Skeletal muscle satellite cell (primary cell): Measurements from ENCODE around the gene AQP11.
A peak's percentile ranks its signal among the peaks of the same experiment; 100 is the strongest.
"Not testable (repeated sequence)": the region's sequence is repeated elsewhere in the genome, so short reads cannot be mapped to it uniquely, and the experiment has no call there.

Experiments
- H3K27me3 ChIP-seq: 2 replicates; pipeline ENCODE4 v1.7.0; 2013; ENCODE audit warnings: low read length; ENCODE audit not compliant: control insufficient read depth, insufficient read depth
- H3K36me3 ChIP-seq: 2 replicates; pipeline ENCODE4 v1.7.0; 2013; ENCODE audit warnings: mild to moderate bottlenecking, control low read depth, low read length; ENCODE audit not compliant: insufficient read depth
- H3K4me1 ChIP-seq: 2 replicates; pipeline ENCODE4 v1.7.0; 2013; ENCODE audit warnings: low read length; ENCODE audit not compliant: control insufficient read depth, insufficient read depth
- H3K4me2 ChIP-seq: 2 replicates; pipeline ENCODE4 v1.7.0; 2013; ENCODE audit warnings: mild to moderate bottlenecking, low read length
- H3K4me3 ChIP-seq: 2 replicates; pipeline ENCODE4 v1.7.0; 2013; ENCODE audit warnings: low read length
- H3K9ac ChIP-seq: 2 replicates; pipeline ENCODE4 v1.7.0; 2013; ENCODE audit warnings: mild to moderate bottlenecking, low read depth, low read length, moderate library complexity
- H3K9me3 ChIP-seq: replicated peaks from 2 replicates; pipeline ENCODE4 v1.7.0; 2013; ENCODE audit warnings: mild to moderate bottlenecking, control low read depth, low read length

Gene AQP11

GRCh38 chr11:77561257-77561656 is 28.5 kb upstream of the AQP11 start:
- H3K27me3 ChIP-seq = no peaks in the 10 kb centered on the region
- H3K4me1 ChIP-seq = peaks cover 17% of the 10 kb centered on the region
- H3K9ac ChIP-seq = no peak overlapping the region
- H3K9me3 ChIP-seq = no peaks in the 10 kb centered on the region
- no peak overlapping the region for H3K4me3 ChIP-seq
- H3K4me2 ChIP-seq = no peak overlapping the region
- H3K36me3 ChIP-seq = no peaks in the 10 kb centered on the region

- H3K36me3 ChIP-seq = no peaks in the 10 kb centered on the region
- H3K27me3 ChIP-seq = no peaks in the 10 kb centered on the region
- H3K9ac ChIP-seq = no peak overlapping the region
- no peaks in the 10 kb centered on the region for H3K9me3 ChIP-seq
- no peak overlapping the region for H3K4me2 ChIP-seq
- no peak overlapping the region for H3K4me3 ChIP-seq
- H3K4me1 ChIP-seq = no peaks in the 10 kb centered on the region
These were observed 21.4 kb upstream of the AQP11 start for GRCh38 chr11:77568306-77568705.

GRCh38 chr11:77568916-77569675 is 20.7 kb upstream of the AQP11 start:
- no peak overlapping the region for H3K4me2 ChIP-seq
- no peaks in the 10 kb centered on the region for H3K9me3 ChIP-seq
- no peak overlapping the region for H3K4me3 ChIP-seq
- H3K9ac ChIP-seq = no peak overlapping the region
- no peaks in the 10 kb centered on the region for H3K27me3 ChIP-seq
- H3K36me3 ChIP-seq = no peaks in the 10 kb centered on the region
- H3K4me1 ChIP-seq = no peaks in the 10 kb centered on the region

- no peaks in the 10 kb centered on the region for H3K9me3 ChIP-seq
- H3K4me1 ChIP-seq = no peaks in the 10 kb centered on the region
- no peak overlapping the region for H3K4me3 ChIP-seq
- no peaks in the 10 kb centered on the region for H3K36me3 ChIP-seq
- H3K27me3 ChIP-seq = no peaks in the 10 kb centered on the region
- no peak overlapping the region for H3K9ac ChIP-seq
- H3K4me2 ChIP-seq = no peak overlapping the region
These were observed 20.1 kb upstream of the AQP11 start for GRCh38 chr11:77569676-77570070.

GRCh38 chr11:77570896-77571295 is 18.9 kb upstream of the AQP11 start:
- H3K27me3 ChIP-seq, H3K4me3 ChIP-seq, H3K4me1 ChIP-seq, H3K36me3 ChIP-seq, H3K9me3 ChIP-seq, H3K9ac ChIP-seq, H3K4me2 ChIP-seq: not testable (repeated sequence)

- H3K9ac ChIP-seq, H3K4me1 ChIP-seq, H3K27me3 ChIP-seq, H3K4me3 ChIP-seq, H3K9me3 ChIP-seq, H3K4me2 ChIP-seq, H3K36me3 ChIP-seq: not testable (repeated sequence)
These were observed 14.3 kb upstream of the AQP11 start for GRCh38 chr11:77575428-77575827.

- no peak overlapping the region for H3K4me3 ChIP-seq
- H3K4me1 ChIP-seq = no peaks in the 10 kb centered on the region
- no peaks in the 10 kb centered on the region for H3K36me3 ChIP-seq
- H3K9me3 ChIP-seq = peaks cover 6% of the 10 kb centered on the region
- H3K4me2 ChIP-seq = no peak overlapping the region
- H3K9ac ChIP-seq = no peak overlapping the region
- H3K27me3 ChIP-seq = no peaks in the 10 kb centered on the region
These were observed 8.9 kb upstream of the AQP11 start for GRCh38 chr11:77580712-77581337.

- H3K4me2 ChIP-seq = peak overlapping the region; percentile 99
- H3K9me3 ChIP-seq = no peaks in the 10 kb centered on the region
- peaks cover 14% of the 10 kb centered on the region for H3K4me1 ChIP-seq
- peak overlapping the region; percentile 77 for H3K9ac ChIP-seq
- no peaks in the 10 kb centered on the region for H3K36me3 ChIP-seq
- H3K27me3 ChIP-seq = no peaks in the 10 kb centered on the region
- H3K4me3 ChIP-seq = peak overlapping the region; percentile 90
These were observed 602 bp upstream of the AQP11 start for GRCh38 chr11:77589181-77589520.

- Histone ChIP-seq H3K27me3 (no peaks in the 10 kb centered on the region), H3K9ac (peak overlapping the region; percentile 77), H3K4me1 (peaks cover 14% of the 10 kb centered on the region), H3K36me3 (no peaks in the 10 kb centered on the region), H3K9me3 (no peaks in the 10 kb centered on the region), H3K4me3 (peak overlapping the region; percentile 90), H3K4me2 (peak overlapping the region; percentile 99)
These were observed 535 bp downstream of the AQP11 start for GRCh38 chr11:77590194-77590782.

- H3K4me1 ChIP-seq = peaks cover 14% of the 10 kb centered on the region
- H3K9me3 ChIP-seq = no peaks in the 10 kb centered on the region
- H3K27me3 ChIP-seq = no peaks in the 10 kb centered on the region
- H3K9ac ChIP-seq = no peak overlapping the region
- H3K4me2 ChIP-seq = no peak overlapping the region
- no peak overlapping the region for H3K4me3 ChIP-seq
- no peaks in the 10 kb centered on the region for H3K36me3 ChIP-seq
These were observed 3.0 kb downstream of the AQP11 start for GRCh38 chr11:77592727-77593126.

GRCh38 chr11:77593883-77594282 is 4.1 kb downstream of the AQP11 start:
- no peak overlapping the region for H3K4me2 ChIP-seq
- no peak overlapping the region for H3K9ac ChIP-seq
- H3K36me3 ChIP-seq = no peaks in the 10 kb centered on the region
- H3K27me3 ChIP-seq = no peaks in the 10 kb centered on the region
- no peak overlapping the region for H3K4me3 ChIP-seq
- peaks cover 10% of the 10 kb centered on the region for H3K4me1 ChIP-seq
- no peaks in the 10 kb centered on the region for H3K9me3 ChIP-seq

- Histone ChIP-seq H3K9me3 (no peaks in the 10 kb centered on the region), H3K4me3 (no peak overlapping the region), H3K27me3 (no peaks in the 10 kb centered on the region), H3K9ac (no peak overlapping the region), H3K4me2 (no peak overlapping the region), H3K4me1 (peaks cover 3% of the 10 kb centered on the region), H3K36me3 (no peaks in the 10 kb centered on the region)
These were observed 6.9 kb downstream of the AQP11 start for GRCh38 chr11:77596626-77597025.
